ENCODE data around the gene HECTD1. TPM values are rescaled to one million over a fixed set of nuclear protein-coding genes. Genes with fewer than 3 reads are reported as not detected.

The HECTD1 gene
- total and polyA plus RNA-seq, 10 of the 15 experiments (the other 5 are each of a cell fraction or from before 2014, with no cell fraction given) = 27.3 to 116 (median 57.7) TPM

DNA sequence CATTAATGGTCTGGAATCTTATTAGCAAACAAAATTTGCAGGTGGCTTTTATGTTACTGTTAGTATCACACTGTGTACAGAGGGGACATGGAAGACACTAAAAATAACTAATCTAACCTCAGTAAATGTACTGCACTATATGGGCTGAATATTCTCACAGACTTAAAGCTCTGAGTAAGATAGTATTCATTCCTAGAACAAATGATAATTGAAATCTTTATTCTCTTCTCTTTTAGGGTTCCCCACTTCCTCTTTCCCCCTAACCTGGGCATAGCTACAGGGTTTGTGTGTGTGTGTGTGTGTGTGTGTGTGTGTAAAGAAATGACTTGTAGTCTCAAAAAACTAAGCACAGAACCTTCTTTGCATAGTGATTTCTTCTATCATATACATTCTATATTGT lies 21.4 kb upstream of the HECTD1 start (continued):
- TF ChIP-seq, protein P1, sequence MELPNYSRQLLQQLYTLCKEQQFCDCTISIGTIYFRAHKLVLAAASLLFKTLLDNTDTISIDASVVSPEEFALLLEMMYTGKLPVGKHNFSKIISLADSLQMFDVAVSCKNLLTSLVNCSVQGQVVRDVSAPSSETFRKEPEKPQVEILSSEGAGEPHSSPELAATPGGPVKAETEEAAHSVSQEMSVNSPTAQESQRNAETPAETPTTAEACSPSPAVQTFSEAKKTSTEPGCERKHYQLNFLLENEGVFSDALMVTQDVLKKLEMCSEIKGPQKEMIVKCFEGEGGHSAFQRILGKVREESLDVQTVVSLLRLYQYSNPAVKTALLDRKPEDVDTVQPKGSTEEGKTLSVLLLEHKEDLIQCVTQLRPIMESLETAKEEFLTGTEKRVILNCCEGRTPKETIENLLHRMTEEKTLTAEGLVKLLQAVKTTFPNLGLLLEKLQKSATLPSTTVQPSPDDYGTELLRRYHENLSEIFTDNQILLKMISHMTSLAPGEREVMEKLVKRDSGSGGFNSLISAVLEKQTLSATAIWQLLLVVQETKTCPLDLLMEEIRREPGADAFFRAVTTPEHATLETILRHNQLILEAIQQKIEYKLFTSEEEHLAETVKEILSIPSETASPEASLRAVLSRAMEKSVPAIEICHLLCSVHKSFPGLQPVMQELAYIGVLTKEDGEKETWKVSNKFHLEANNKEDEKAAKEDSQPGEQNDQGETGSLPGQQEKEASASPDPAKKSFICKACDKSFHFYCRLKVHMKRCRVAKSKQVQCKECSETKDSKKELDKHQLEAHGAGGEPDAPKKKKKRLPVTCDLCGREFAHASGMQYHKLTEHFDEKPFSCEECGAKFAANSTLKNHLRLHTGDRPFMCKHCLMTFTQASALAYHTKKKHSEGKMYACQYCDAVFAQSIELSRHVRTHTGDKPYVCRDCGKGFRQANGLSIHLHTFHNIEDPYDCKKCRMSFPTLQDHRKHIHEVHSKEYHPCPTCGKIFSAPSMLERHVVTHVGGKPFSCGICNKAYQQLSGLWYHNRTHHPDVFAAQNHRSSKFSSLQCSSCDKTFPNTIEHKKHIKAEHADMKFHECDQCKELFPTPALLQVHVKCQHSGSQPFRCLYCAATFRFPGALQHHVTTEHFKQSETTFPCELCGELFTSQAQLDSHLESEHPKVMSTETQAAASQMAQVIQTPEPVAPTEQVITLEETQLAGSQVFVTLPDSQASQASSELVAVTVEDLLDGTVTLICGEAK (IDR thresholded peaks at IDR 0.05; ENCODE audit: borderline replicate concordance) = no peak; the same call in 1 of the 2 replicates
- TF ChIP-seq, protein P2, sequence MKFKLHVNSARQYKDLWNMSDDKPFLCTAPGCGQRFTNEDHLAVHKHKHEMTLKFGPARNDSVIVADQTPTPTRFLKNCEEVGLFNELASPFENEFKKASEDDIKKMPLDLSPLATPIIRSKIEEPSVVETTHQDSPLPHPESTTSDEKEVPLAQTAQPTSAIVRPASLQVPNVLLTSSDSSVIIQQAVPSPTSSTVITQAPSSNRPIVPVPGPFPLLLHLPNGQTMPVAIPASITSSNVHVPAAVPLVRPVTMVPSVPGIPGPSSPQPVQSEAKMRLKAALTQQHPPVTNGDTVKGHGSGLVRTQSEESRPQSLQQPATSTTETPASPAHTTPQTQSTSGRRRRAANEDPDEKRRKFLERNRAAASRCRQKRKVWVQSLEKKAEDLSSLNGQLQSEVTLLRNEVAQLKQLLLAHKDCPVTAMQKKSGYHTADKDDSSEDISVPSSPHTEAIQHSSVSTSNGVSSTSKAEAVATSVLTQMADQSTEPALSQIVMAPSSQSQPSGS (IDR thresholded peaks at IDR 0.05; ENCODE audit: low read length) = peak; percentile 91
- TF ChIP-seq HDGF (IDR thresholded peaks at IDR 0.05) = no peak
- TF ChIP-seq CREM (IDR thresholded peaks at IDR 0.05; ENCODE audit: low read depth) = peak; percentile 67; the same call in 1 of the 2 replicates
- 0 out of 2 replicates have a peak, but pooled peaks have one; percentile 41 for TF ChIP-seq GATAD2B (conservative IDR thresholded peaks at IDR 0.05; ENCODE audit: low read depth)
- TF ChIP-seq NBN (IDR thresholded peaks at IDR 0.05) = peak; percentile 91
- TF ChIP-seq, protein P3, sequence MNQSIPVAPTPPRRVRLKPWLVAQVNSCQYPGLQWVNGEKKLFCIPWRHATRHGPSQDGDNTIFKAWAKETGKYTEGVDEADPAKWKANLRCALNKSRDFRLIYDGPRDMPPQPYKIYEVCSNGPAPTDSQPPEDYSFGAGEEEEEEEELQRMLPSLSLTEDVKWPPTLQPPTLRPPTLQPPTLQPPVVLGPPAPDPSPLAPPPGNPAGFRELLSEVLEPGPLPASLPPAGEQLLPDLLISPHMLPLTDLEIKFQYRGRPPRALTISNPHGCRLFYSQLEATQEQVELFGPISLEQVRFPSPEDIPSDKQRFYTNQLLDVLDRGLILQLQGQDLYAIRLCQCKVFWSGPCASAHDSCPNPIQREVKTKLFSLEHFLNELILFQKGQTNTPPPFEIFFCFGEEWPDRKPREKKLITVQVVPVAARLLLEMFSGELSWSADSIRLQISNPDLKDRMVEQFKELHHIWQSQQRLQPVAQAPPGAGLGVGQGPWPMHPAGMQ (IDR thresholded peaks at IDR 0.05; ENCODE audit: borderline replicate concordance) = peak; percentile 33; the same call in 1 of the 2 replicates
- peak in 1 of 2 experiments; percentile 72; a peak in 1 of 4 replicates for TF ChIP-seq SRF (IDR thresholded peaks at IDR 0.05; ENCODE audit: low read depth in 2 of 2, low read length in 2 of 2)
- TF ChIP-seq POU2F2 (IDR thresholded peaks at IDR 0.05; ENCODE audit: borderline replicate concordance, low read depth, low read length) = peak; percentile 69; the same call in 1 of the 3 replicates
- TF ChIP-seq PAX5 (IDR thresholded peaks at IDR 0.05; ENCODE audit: borderline replicate concordance, low read depth, low read length) = peak; percentile 51; the same call in 1 of the 2 replicates
- peak; percentile 96 for TF ChIP-seq JUNB (IDR thresholded peaks at IDR 0.05)
- peak; percentile 86 for TF ChIP-seq BCL11A (IDR thresholded peaks at IDR 0.05; ENCODE audit: low read depth, low read length)
- TF ChIP-seq MEF2A (IDR thresholded peaks at IDR 0.05; ENCODE audit: insufficient read depth, low read depth, low read length) = peak; percentile 88
- TF ChIP-seq, protein P4, sequence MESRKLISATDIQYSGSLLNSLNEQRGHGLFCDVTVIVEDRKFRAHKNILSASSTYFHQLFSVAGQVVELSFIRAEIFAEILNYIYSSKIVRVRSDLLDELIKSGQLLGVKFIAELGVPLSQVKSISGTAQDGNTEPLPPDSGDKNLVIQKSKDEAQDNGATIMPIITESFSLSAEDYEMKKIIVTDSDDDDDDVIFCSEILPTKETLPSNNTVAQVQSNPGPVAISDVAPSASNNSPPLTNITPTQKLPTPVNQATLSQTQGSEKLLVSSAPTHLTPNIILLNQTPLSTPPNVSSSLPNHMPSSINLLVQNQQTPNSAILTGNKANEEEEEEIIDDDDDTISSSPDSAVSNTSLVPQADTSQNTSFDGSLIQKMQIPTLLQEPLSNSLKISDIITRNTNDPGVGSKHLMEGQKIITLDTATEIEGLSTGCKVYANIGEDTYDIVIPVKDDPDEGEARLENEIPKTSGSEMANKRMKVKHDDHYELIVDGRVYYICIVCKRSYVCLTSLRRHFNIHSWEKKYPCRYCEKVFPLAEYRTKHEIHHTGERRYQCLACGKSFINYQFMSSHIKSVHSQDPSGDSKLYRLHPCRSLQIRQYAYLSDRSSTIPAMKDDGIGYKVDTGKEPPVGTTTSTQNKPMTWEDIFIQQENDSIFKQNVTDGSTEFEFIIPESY (IDR thresholded peaks at IDR 0.05) = no peak
- TF ChIP-seq SPI1 (IDR thresholded peaks at IDR 0.05; ENCODE audit: borderline replicate concordance, insufficient read depth, low read depth, low read length) = peak; percentile 96
- peak; percentile 92 to 97 for TF ChIP-seq IKZF2 (IDR thresholded peaks at IDR 0.05)
- TF ChIP-seq MTA2 (IDR thresholded peaks at IDR 0.05; ENCODE audit: low read depth) = peak; percentile 92
- TF ChIP-seq JUND (IDR thresholded peaks at IDR 0.05; ENCODE audit: low read depth, low read length) = peak; percentile 76; the same call in 1 of the 2 replicates
- TF ChIP-seq ZNF207 (IDR thresholded peaks at IDR 0.05; ENCODE audit: borderline replicate concordance) = peak; percentile 24; the same call in 1 of the 2 replicates
- 0 out of 2 replicates have a peak, but pooled peaks have one; percentile 57 for TF ChIP-seq RCOR1 (conservative IDR thresholded peaks at IDR 0.05; ENCODE audit: low read depth, low read length)
- no peak for TF ChIP-seq SMARCA5 (IDR thresholded peaks at IDR 0.05)
- TF ChIP-seq RUNX3 (IDR thresholded peaks at IDR 0.05; ENCODE audit: low read length) = peak; percentile 92
- TF ChIP-seq FOS (IDR thresholded peaks at IDR 0.05; ENCODE audit: borderline replicate concordance, extremely low read depth, insufficient read length) = no peak
- peak; percentile 82 for TF ChIP-seq TCF7 (IDR thresholded peaks at IDR 0.05; ENCODE audit: borderline replicate concordance)
